ENCODE results near the gene HMOX2. TPM values are rescaled to one million over a fixed set of nuclear protein-coding genes. Genes with fewer than 3 reads are reported as not detected.
A peak's percentile ranks its signal among the peaks of the same experiment; 100 is the strongest.

HMOX2 gene
- total and polyA plus RNA-seq, 11 donors: 60.6 to 250 (median 117) TPM

DNA sequence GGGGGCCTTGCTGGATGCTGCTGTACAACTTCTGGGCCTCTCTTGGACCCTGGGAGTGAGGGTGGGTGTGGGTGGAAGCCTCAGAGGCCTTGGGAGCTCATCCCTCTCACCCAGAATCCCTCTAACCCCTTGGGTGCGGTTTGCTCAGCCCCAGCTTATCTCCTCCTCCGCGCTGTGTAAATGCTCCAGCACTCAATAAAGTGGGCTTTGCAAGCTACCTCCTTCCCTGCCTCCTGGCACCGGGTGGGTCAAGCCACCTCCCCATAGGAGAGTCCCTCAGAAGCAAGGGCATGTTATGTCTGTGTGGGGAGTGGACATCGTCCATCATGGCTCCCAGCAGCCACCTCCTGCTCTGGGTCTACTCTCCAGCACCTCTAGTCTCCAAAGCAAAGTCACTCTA lies 33.9 kb downstream of the HMOX2 start:
- intact Hi-C loops (cut with DNase I): loop anchor here (2.0 to 10.0 kb wide), 5 partner anchors 37 to 447 kb away; partner anchors contain the start of gene SEC14L5 (in 6 of the 10)
- 73 to 81% (median 77%) methylated on average over 5 of the region's 5 CpGs for WGBS, 4 donors
- peak overlapping the region in 3 of 12 donors; percentile 55 to 81 (median 71) for H3K27ac ChIP-seq
- H3K4me3 ChIP-seq: no peak overlapping the region
- DNase-seq: no peak
- no peaks in the 10 kb centered on the region for H3K9me3 ChIP-seq
- H3K27me3 ChIP-seq: no peaks in the 10 kb centered on the region
- H3K36me3 ChIP-seq: peaks cover 0 to 81% (median 65%) of the 10 kb centered on the region in 9 donors
- TF ChIP-seq, protein P1, sequence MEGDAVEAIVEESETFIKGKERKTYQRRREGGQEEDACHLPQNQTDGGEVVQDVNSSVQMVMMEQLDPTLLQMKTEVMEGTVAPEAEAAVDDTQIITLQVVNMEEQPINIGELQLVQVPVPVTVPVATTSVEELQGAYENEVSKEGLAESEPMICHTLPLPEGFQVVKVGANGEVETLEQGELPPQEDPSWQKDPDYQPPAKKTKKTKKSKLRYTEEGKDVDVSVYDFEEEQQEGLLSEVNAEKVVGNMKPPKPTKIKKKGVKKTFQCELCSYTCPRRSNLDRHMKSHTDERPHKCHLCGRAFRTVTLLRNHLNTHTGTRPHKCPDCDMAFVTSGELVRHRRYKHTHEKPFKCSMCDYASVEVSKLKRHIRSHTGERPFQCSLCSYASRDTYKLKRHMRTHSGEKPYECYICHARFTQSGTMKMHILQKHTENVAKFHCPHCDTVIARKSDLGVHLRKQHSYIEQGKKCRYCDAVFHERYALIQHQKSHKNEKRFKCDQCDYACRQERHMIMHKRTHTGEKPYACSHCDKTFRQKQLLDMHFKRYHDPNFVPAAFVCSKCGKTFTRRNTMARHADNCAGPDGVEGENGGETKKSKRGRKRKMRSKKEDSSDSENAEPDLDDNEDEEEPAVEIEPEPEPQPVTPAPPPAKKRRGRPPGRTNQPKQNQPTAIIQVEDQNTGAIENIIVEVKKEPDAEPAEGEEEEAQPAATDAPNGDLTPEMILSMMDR (IDR thresholded peaks at IDR 0.05): no peak
- no peak for TF ChIP-seq POLR2A (IDR thresholded peaks at IDR 0.05)
- peaks cover 0 to 59% (median 46%) of the 10 kb centered on the region in 12 donors for H3K4me1 ChIP-seq
- no peak for ATAC-seq

DNA sequence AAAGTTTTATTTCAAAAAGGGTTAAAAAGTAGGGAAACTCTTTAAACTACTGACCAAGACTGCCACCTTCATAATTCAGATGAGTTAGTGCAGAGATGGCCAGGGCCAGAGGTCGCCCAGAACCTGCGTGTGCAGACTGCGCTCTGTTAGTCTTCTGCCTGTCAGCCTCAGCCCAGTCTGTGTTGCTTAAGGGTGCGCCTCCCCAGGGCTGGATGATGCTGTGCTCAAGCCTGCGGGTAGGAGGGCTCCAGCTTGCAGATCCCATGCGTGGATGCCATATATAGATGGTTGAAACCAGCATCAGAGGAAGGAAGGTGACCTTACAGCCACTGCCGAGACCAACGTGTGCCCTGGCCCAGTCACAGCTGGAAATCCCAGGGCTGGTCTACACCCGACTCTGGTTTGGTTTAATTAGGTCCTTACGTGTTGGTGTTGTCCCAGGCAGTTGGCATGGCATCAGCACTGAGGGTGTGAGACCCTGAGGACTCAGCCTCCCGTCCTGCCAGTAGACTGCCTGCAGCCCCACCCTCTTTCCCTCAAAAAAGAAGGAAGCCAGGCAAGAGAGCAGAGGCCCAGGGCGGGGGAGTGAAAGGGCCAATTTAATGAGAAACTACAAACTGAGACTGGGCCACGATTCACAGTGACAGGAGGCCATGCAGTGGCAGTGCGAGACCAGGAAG lies 34.7 kb downstream of the HMOX2 start:
- ATAC-seq (peak; percentile 20 to 47 (median 32)), DNase-seq (peak in 1 of 5 donors; percentile 50)
- H3K9me3 ChIP-seq: no peaks in the 10 kb centered on the region
- WGBS, 4 donors: 54 to 73% (median 60%) methylated on average over 9 to 14 of the region's 14 CpGs
- TF ChIP-seq, protein P1 (IDR thresholded peaks at IDR 0.05): no peak
- TF ChIP-seq POLR2A (IDR thresholded peaks at IDR 0.05): no peak
- peak overlapping the region in 10 of 12 donors; percentile 14 to 81 (median 63) for H3K27ac ChIP-seq
- intact Hi-C loops (cut with DNase I): loop anchor here (2.0 to 10.0 kb wide), 5 partner anchors 36 to 446 kb away; partner anchors contain the start of gene SEC14L5 (in 6 of the 10)
- peaks cover 0 to 76% (median 65%) of the 10 kb centered on the region in 9 donors for H3K36me3 ChIP-seq
- H3K4me3 ChIP-seq: no peak overlapping the region
- peaks cover 0 to 62% (median 52%) of the 10 kb centered on the region in 12 donors for H3K4me1 ChIP-seq
- no peaks in the 10 kb centered on the region for H3K27me3 ChIP-seq

DNA sequence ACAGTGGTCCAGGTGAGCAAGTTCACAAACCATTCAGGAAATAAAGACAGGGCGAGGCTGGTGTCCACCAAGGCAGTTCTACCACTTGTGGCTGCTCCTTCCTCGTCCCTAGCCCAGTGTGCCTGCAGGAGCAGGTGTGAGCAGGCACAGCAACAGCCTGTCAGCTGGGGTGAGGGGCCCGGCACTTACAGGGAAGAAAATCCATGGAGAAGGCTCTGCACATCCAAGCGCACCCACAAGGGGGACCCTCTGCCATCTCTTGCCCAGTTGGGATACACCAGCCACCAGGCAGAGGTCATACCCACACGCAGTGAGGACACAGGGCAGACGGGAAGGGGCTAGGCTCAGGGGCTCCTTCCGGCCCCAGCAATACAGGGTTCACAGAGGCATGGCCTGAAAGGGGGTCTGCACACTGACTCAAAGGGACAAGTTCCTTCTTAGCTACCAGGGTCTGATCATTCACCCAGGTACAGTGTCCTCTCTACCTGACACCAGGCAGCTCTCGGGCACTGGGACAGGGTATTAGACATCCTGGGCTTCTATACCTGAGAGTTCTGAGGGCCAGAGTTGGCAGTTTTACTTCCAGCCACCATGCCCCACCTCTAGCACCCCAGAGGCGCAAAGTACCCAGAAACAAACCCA lies 35.4 kb downstream of the HMOX2 start:
- WGBS, 4 donors: 49 to 61% (median 58%) methylated on average over 8 to 9 of the region's 9 CpGs
- peak in 4 of 5 donors; percentile 52 to 73 (median 66) for DNase-seq
- intact Hi-C loops (cut with DNase I): loop anchor here (2.0 to 10.0 kb wide), 5 partner anchors 36 to 446 kb away; partner anchors contain the start of gene SEC14L5 (in 6 of the 10)
- Histone ChIP-seq H3K4me3 (no peak overlapping the region), H3K4me1 (peaks cover 0 to 61% (median 51%) of the 10 kb centered on the region in 12 donors), H3K36me3 (peaks cover 0 to 75% (median 63%) of the 10 kb centered on the region in 9 donors), H3K27me3 (no peaks in the 10 kb centered on the region), H3K9me3 (no peaks in the 10 kb centered on the region), H3K27ac (peak overlapping the region in 11 of 12 donors; percentile 14 to 81 (median 60))
- no peak for TF ChIP-seq POLR2A (IDR thresholded peaks at IDR 0.05)
- TF ChIP-seq, protein P1 (IDR thresholded peaks at IDR 0.05): peak; percentile 33 to 66 (median 55)
- peak; percentile 39 to 71 (median 63) for ATAC-seq

DNA sequence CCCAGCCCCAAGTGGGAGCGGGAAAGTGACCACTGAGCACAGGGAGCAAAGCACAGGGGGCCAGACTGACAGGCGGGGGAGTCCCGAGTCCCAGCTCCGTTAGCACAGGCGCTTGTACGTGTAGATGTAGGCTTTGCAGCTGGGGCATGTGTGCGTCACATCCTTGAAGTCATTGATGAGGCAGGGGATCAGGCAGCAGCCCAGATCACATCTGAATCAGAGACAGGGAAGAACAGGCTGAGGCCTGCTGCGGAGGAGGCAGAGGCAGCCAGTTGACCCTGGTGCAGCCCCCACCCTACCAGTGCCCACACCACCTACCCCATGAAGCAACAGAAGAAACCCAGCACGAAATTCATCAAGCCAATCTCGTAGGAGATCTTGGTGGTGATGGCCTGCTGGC lies 36.3 kb downstream of the HMOX2 start:
- intact Hi-C loops (cut with DNase I): loop anchor here in 9 of 10 donors (5.0 to 10.0 kb wide), 4 partner anchors 35 to 445 kb away; partner anchors contain the start of gene SEC14L5 (in 6 of the 9)
- WGBS, 4 donors: 86 to 94% (median 92%) methylated on average over 9 to 10 of the region's 10 CpGs
- Histone ChIP-seq H3K4me3 (no peak overlapping the region), H3K36me3 (peaks cover 0 to 65% (median 54%) of the 10 kb centered on the region in 9 donors), H3K27ac (peak overlapping the region in 6 of 12 donors; percentile 46 to 87 (median 72)), H3K27me3 (no peaks in the 10 kb centered on the region), H3K9me3 (no peaks in the 10 kb centered on the region), H3K4me1 (peaks cover 0 to 62% (median 50%) of the 10 kb centered on the region in 12 donors)
- DNase-seq (peak in 1 of 5 donors; percentile 9), ATAC-seq (no peak)
- TF ChIP-seq, protein P1 (IDR thresholded peaks at IDR 0.05): no peak
- no peak for TF ChIP-seq POLR2A (IDR thresholded peaks at IDR 0.05)

Data from heart left ventricle (tissue), 16 donors.